Trophoblast cell (in vitro differentiated cells and primary cell): ENCODE measurements around the gene RPL22.

Source experiments
- DNase-seq, 2 donors: peaks; one replicate each; pipeline ENCODE4 v3.0.0-alpha.2; 2016
- H2AFZ ChIP-seq: 2 replicates; pipeline ENCODE4 v1.6.1; 2013; ENCODE audit warnings: low read length, moderate library complexity, mild to moderate bottlenecking; ENCODE audit not compliant: insufficient read depth, poor library complexity
- H2AK5ac ChIP-seq: 2 replicates; pipeline ENCODE4 v1.6.1; 2013; ENCODE audit warnings: mild to moderate bottlenecking, low read length
- H2BK120ac ChIP-seq: 2 replicates; pipeline ENCODE4 v1.6.1; 2013; ENCODE audit warnings: low read length, mild to moderate bottlenecking, moderate library complexity; ENCODE audit not compliant: insufficient read depth, poor library complexity
- H2BK12ac ChIP-seq: 2 replicates; pipeline ENCODE4 v1.6.1; 2013; ENCODE audit warnings: mild to moderate bottlenecking, low read length, moderate library complexity
- H2BK5ac ChIP-seq: 2 replicates; pipeline ENCODE4 v1.6.1; 2013; ENCODE audit warnings: low read length, low read depth, moderate library complexity, mild to moderate bottlenecking; ENCODE audit not compliant: poor library complexity
- H3K14ac ChIP-seq: 2 replicates; pipeline ENCODE4 v1.6.1; 2013; ENCODE audit warnings: mild to moderate bottlenecking, low read length
- H3K18ac ChIP-seq: 2 replicates; pipeline ENCODE4 v1.6.1; 2013; ENCODE audit warnings: mild to moderate bottlenecking, low read length
- H3K23ac ChIP-seq: 2 replicates; pipeline ENCODE4 v1.6.1; 2013; ENCODE audit warnings: low read length
- H3K27ac ChIP-seq: 2 replicates; pipeline ENCODE4 v1.5.1; 2013; ENCODE audit warnings: low read depth, mild to moderate bottlenecking, inconsistent platforms, low read length, moderate library complexity
- H3K27me3 ChIP-seq: 2 replicates; pipeline ENCODE4 v1.6.1; 2013; ENCODE audit warnings: inconsistent platforms, mild to moderate bottlenecking, low read length, moderate library complexity; ENCODE audit not compliant: insufficient read depth
- H3K36me3 ChIP-seq, 2 experiments: 1 replicate in 1 of 2; 2 replicates in 1 of 2; pipeline ENCODE4 v1.6.1; 2013; ENCODE audit warnings: low read length in 2 of 2, mild to moderate bottlenecking in 2 of 2, moderate library complexity in 1 of 2; ENCODE audit not compliant: insufficient read depth in 2 of 2, control insufficient read depth in 1 of 2
- H3K4ac ChIP-seq: 2 replicates; pipeline ENCODE4 v1.6.1; 2013; ENCODE audit warnings: low read depth, mild to moderate bottlenecking, low read length, moderate library complexity
- H3K4me1 ChIP-seq, 2 experiments: 1 replicate in 1 of 2; 2 replicates in 1 of 2; pipeline ENCODE4 v1.6.1; 2013; ENCODE audit warnings: low read length in 2 of 2, mild to moderate bottlenecking in 2 of 2, moderate library complexity in 1 of 2; ENCODE audit not compliant: insufficient read depth in 2 of 2, control insufficient read depth in 1 of 2
- H3K4me2 ChIP-seq: 2 replicates; pipeline ENCODE4 v1.6.1; 2013; ENCODE audit warnings: inconsistent platforms, mild to moderate bottlenecking, low read length, moderate library complexity
- H3K4me3 ChIP-seq: 2 replicates; pipeline ENCODE4 v1.5.1; 2013; ENCODE audit warnings: mild to moderate bottlenecking, low read depth, low read length, inconsistent platforms
- H3K79me1 ChIP-seq: one replicate; pipeline ENCODE4 v1.6.1; 2013; ENCODE audit warnings: low read length
- H3K79me2 ChIP-seq: 2 replicates; pipeline ENCODE4 v1.6.1; 2013; ENCODE audit warnings: low read length, mild to moderate bottlenecking; ENCODE audit not compliant: control insufficient read depth, insufficient read depth, poor library complexity
- H3K9ac ChIP-seq: 2 replicates; pipeline ENCODE4 v1.6.1; 2013; ENCODE audit warnings: mild to moderate bottlenecking, low read length
- H3K9me3 ChIP-seq: 2 replicates; pipeline ENCODE4 v1.6.1; 2013; ENCODE audit warnings: low read depth, mild to moderate bottlenecking, control low read depth, inconsistent platforms, low read length; ENCODE audit not compliant: insufficient read depth
- H4K12ac ChIP-seq: 2 replicates; pipeline ENCODE4 v1.6.1; 2013; ENCODE audit warnings: low read depth, mild to moderate bottlenecking, low read length, moderate library complexity
- H4K8ac ChIP-seq: 2 replicates; pipeline ENCODE4 v1.6.1; 2013; ENCODE audit warnings: low read depth, mild to moderate bottlenecking, low read length, moderate library complexity
- H4K91ac ChIP-seq: one replicate; pipeline ENCODE4 v1.6.1; 2013; ENCODE audit warnings: low read depth, mild to moderate bottlenecking, low read length, moderate library complexity
- WGBS: extraction: QIAGEN DNeasy Blood & Tissue Kit; methylation state at CpG from one replicate; pipeline ENCODE4 v1.1.7; 2013; ENCODE audit warnings: missing lambda C conversion rate; ENCODE audit not compliant: insufficient read length, insufficient coverage; ENCODE audit errors: extremely low coverage; 5-methylcytosine and 5-hydroxymethylcytosine counted together

The RPL22 gene

GRCh38 chr1:6170742-6171201, 28.6 kb downstream of the RPL22 start:
- H2AFZ ChIP-seq = no peak overlapping the region

GRCh38 chr1:6170116-6170741, 29.2 kb downstream of the RPL22 start:
- Histone ChIP-seq H3K4me1 (no peaks in the 10 kb centered on the region), H2AK5ac (no peak overlapping the region), H3K27me3 (no peaks in the 10 kb centered on the region), H3K27ac (no peak overlapping the region), H4K8ac (no peak overlapping the region), H3K4ac (no peak overlapping the region), H3K18ac (no peak overlapping the region), H3K4me2 (no peak overlapping the region), H3K4me3 (no peak overlapping the region), H3K79me2 (no peaks in the 10 kb centered on the region), H3K23ac (no peak overlapping the region), H3K79me1 (no peaks in the 10 kb centered on the region), H2BK5ac (no peak overlapping the region), H3K9ac (no peak overlapping the region), H2BK12ac (no peak overlapping the region), H2AFZ (no peak overlapping the region), H4K12ac (no peak overlapping the region), H3K14ac (no peak overlapping the region), H3K9me3 (peaks cover 5% of the 10 kb centered on the region), H4K91ac (no peak overlapping the region), H2BK120ac (no peak overlapping the region), H3K36me3 (no peaks in the 10 kb centered on the region)
- no peak for DNase-seq
- WGBS = no CpG with 5 or more reads among the region's 16 CpGs

More at GRCh38 chr1:6170742-6171201, 28.6 kb downstream of the RPL22 start:
- H4K91ac ChIP-seq = no peak overlapping the region
- H3K79me2 ChIP-seq = no peaks in the 10 kb centered on the region
- H3K79me1 ChIP-seq = no peaks in the 10 kb centered on the region
- no CpG with 5 or more reads among the region's 19 CpGs for whole genome bisulfite sequencing
- no peaks in the 10 kb centered on the region for H3K4me1 ChIP-seq
- no peak overlapping the region for H3K4me2 ChIP-seq
- no peak for DNase-seq
- H3K18ac ChIP-seq = no peak overlapping the region
- no peak overlapping the region for H4K12ac ChIP-seq
- H3K9ac ChIP-seq = no peak overlapping the region
- no peak overlapping the region for H4K8ac ChIP-seq
- H2AK5ac ChIP-seq = no peak overlapping the region
- H2BK12ac ChIP-seq = no peak overlapping the region
- H3K23ac ChIP-seq = no peak overlapping the region
- H3K9me3 ChIP-seq = peaks cover 10% of the 10 kb centered on the region
- H2BK5ac ChIP-seq = no peak overlapping the region
- no peaks in the 10 kb centered on the region for H3K36me3 ChIP-seq
- no peak overlapping the region for H3K27ac ChIP-seq
- no peak overlapping the region for H3K14ac ChIP-seq
- no peaks in the 10 kb centered on the region for H3K27me3 ChIP-seq
- H3K4ac ChIP-seq = no peak overlapping the region
- no peak overlapping the region for H2BK120ac ChIP-seq
- no peak overlapping the region for H3K4me3 ChIP-seq

- H3K18ac ChIP-seq = no peak overlapping the region
- H3K4me2 ChIP-seq = no peak overlapping the region
- H2BK120ac ChIP-seq = no peak overlapping the region
- no peaks in the 10 kb centered on the region for H3K79me2 ChIP-seq
- H2AK5ac ChIP-seq = no peak overlapping the region
- no peaks in the 10 kb centered on the region for H3K27me3 ChIP-seq
- H4K91ac ChIP-seq = no peak overlapping the region
- DNase-seq = no peak
- no peak overlapping the region for H3K23ac ChIP-seq
- no peak overlapping the region for H3K4me3 ChIP-seq
- no peaks in the 10 kb centered on the region for H3K9me3 ChIP-seq
- H2BK5ac ChIP-seq = no peak overlapping the region
- WGBS = no CpG with 5 or more reads among the region's 18 CpGs
- H3K14ac ChIP-seq = no peak overlapping the region
- no peak overlapping the region for H2AFZ ChIP-seq
- H3K4ac ChIP-seq = no peak overlapping the region
- no peaks in the 10 kb centered on the region for H3K79me1 ChIP-seq
- H4K12ac ChIP-seq = no peak overlapping the region
- no peak overlapping the region for H2BK12ac ChIP-seq
- no peak overlapping the region for H4K8ac ChIP-seq
- H3K36me3 ChIP-seq = no peaks in the 10 kb centered on the region
- no peak overlapping the region for H3K27ac ChIP-seq
- no peaks in the 10 kb centered on the region for H3K4me1 ChIP-seq
- no peak overlapping the region for H3K9ac ChIP-seq
These were observed 30.3 kb downstream of the RPL22 start for GRCh38 chr1:6168947-6169586.

- Histone ChIP-seq H2BK5ac (no peak overlapping the region), H3K79me2 (no peaks in the 10 kb centered on the region), H3K18ac (no peak overlapping the region), H4K8ac (no peak overlapping the region), H3K27ac (no peak overlapping the region), H2BK12ac (no peak overlapping the region), H2AK5ac (no peak overlapping the region), H3K9ac (no peak overlapping the region), H3K9me3 (no peaks in the 10 kb centered on the region), H4K12ac (no peak overlapping the region), H3K23ac (no peak overlapping the region), H3K14ac (no peak overlapping the region), H3K79me1 (no peaks in the 10 kb centered on the region), H3K4me1 (no peaks in the 10 kb centered on the region), H3K4ac (no peak overlapping the region), H3K4me3 (no peak overlapping the region), H2AFZ (no peak overlapping the region), H2BK120ac (no peak overlapping the region), H4K91ac (no peak overlapping the region), H3K4me2 (no peak overlapping the region), H3K27me3 (no peaks in the 10 kb centered on the region), H3K36me3 (no peaks in the 10 kb centered on the region)
- no peak for DNase-seq
- no CpG with 5 or more reads among the region's 34 CpGs for WGBS
These were observed 31.7 kb downstream of the RPL22 start for GRCh38 chr1:6167391-6168303.
